Activated T-cell treated with anti-CD3 and anti-CD28 coated beads for 4 hours (primary cell): Measurements from ENCODE around the gene PRKCQ.
"Not testable (repeated sequence)": the region's sequence is repeated elsewhere in the genome, so short reads cannot be mapped to it uniquely, and the experiment has no call there.

Experiments
- DNase-seq: peaks from one replicate; pipeline ENCODE4 v3.0.0-alpha.2; 2020

The PRKCQ gene

DNA sequence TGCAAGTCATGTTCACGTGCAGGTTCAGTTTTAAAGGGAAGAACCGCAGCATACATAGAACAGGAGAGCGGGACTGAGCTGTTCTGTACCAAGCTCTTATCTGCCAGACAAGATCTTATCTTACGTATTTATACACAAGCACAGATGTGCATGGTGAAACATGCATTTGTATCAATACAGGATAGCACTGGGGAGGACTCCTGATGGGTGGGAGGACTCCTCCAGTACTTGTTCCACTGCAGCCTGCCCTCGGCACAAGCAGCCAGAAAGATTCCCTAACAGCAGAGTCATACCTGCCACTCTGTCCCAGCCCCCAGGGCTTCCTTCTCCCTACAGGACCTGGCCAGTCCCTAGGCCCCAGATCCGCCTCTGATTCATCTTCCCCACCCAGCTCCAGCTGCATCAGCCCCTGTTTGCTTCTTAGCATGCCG lies 13.2 kb upstream of the PRKCQ start:
- DNase-seq, result no peak

GRCh38 chr10:6592080-6592479 lies 12.0 kb upstream of the PRKCQ start:
- no peak for DNase-seq

DNA sequence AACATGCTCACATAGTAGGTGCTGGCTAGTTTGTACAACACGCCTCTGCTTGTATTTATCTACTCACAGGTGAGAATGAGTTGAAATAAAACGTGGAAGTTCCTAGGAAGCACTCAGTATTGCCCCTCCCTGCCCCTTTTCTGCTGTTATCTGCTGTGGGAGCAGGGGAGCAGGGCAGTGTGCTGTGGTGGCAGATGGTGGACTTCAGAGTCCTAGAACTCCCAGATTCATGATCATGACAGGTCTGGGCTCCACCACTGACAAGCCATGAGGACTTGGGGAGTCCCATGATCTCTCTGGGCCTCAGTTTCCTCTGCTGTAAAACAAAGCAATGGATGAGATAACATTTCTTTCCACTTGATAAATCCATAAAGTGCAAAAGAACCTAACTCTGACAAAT lies 11.6 kb upstream of the PRKCQ start:
- no peak for DNase-seq

DNA sequence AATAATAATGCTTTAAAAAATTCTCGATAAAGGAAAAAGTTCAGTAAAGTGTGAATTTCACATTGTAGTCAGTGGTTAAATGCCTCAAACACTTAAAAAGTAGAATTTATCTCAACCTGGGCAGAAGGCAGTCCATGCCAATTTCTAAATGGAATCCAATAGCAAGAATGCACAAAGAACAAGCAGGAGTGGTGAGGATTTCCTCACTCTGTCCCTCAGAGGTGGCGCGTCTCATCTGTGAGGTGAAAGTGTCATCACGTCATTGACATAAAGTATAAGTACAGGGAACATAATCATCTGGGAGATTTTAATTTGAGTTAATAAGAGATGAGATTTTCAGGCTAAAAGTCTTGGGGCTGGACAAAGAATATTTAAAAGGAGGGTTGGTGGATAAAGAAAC lies 10.0 kb upstream of the PRKCQ start:
- no peak for DNase-seq

DNA sequence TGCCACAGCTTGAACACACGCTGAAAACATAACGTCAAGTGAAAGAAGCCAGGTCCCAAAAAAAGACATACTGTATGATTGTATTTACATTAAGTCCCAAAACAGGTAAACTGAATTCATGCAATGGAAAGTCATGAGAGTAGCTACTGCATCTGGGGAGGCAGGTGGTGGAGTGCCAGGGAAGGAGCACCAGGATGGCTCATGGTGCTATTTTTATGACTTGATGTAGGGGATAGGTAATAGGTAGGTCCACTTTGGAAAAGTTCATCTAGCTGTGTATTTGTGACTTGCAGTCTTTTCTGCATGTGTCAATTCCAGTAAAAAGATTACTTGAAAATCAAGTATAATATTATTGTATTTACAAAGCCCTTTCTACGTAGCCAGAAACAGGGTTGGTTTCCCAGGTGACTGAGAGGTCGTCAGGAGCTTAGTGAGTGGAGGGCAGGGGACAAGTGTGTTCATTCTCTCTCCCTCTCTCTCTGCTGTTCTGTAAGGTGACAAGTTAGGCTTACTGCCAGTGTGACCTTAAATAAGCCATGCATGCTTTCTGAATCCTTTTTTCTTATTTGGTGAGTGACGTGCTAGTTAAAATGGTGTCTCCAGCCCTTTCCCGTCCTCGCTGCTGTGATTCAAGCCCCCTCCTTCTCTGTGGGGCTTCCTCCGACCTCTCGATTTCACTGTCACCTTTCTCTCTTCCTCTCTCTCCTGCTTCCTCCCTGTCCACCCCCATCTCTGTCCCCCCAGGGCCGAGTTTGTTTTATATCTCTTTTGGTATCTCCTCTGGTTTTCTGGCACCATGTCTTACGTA lies 9.4 kb upstream of the PRKCQ start:
- DNase-seq, result no peak

DNA sequence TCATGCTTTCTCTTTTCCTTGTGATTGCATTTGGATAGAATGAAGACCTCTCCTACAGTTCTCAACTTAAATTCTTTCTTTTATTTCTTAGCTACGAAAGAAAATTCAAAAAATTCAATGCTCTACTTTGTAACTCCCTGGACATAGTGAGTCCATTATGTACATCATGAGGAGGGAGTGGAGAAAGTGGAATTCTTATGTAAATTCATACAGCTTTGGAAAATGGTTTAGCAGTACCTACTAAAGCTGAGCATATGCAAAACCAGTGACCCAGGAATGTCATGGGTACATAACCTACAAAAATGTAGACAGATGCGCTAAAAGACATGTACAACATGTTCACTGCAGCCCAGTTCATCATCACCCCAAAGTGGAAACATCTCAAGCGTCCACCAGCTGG lies 8.8 kb upstream of the PRKCQ start:
- no peak for DNase-seq

- no peak for DNase-seq
Observed at GRCh38 chr10:6588082-6588481, 8.0 kb upstream of the PRKCQ start.

DNA sequence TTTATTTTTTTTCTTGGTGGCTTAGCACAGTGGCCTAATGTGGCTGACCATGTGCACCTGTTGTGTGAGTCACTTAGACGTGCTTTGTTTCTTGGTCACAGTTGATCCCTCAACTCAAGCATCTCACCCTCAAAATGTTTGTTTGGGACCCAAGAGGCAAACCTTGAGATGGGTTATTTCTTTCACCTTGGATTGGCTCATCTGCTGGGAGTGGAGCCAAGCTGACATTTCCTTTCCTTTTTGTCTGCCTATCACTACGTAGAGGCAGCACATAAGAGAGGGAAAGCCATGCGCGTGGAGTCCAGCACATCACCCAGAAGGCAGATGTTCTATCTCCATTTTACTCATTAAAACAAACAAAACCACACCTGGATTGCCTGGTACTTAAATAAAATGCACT lies 6.4 kb upstream of the PRKCQ start:
- no peak for DNase-seq

GRCh38 chr10:6583447-6583846 lies 3.4 kb upstream of the PRKCQ start:
- DNase-seq, result peak; percentile 85

DNA sequence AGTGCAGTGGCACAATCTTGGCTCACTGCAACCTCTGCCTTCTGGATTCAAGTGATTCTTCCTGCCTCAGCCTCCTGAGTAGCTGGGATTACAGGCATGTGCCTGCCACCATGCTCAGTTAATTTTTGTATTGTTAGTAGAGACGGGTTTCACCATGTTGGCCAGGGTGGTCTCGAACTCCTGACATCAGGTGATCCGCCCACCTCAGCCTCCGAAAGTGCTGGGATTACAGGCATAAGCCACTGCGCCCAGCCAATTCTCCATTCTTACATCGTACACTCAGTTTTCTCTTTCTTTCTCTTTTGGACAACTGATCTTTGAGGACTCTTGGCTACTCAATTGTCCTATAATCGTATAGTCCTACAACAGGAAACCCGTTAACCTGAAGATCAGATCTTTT lies 2.8 kb upstream of the PRKCQ start:
- not testable (repeated sequence) for DNase-seq

GRCh38 chr10:6582298-6582697 lies 2.2 kb upstream of the PRKCQ start:
- no peak for DNase-seq

- no peak for DNase-seq
Observed at GRCh38 chr10:6581778-6582228, 1.7 kb upstream of the PRKCQ start.

DNA sequence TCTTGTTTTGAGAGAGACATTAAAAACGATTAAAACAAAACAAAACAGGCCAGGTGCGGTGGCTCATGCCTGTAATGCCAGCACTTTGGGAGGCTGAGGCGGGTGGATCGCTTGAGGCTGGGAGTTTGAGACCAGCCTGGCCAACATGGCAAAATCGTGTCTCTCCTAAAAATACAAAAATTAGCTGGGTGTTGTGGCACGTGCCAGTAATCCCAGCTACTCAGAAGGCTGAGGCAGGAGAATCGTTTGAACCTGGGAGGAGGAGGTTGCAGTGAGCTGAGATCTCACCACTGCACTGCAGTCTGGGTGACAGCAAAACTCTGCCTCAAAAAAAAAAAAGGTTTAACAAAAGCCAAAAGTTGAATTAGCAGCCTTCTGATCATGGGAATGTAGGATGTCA lies 1.1 kb upstream of the PRKCQ start:
- DNase-seq, result not testable (repeated sequence)

GRCh38 chr10:6580279-6581029 lies 378 bp upstream of the PRKCQ start:
- peak; percentile 77 for DNase-seq

DNA sequence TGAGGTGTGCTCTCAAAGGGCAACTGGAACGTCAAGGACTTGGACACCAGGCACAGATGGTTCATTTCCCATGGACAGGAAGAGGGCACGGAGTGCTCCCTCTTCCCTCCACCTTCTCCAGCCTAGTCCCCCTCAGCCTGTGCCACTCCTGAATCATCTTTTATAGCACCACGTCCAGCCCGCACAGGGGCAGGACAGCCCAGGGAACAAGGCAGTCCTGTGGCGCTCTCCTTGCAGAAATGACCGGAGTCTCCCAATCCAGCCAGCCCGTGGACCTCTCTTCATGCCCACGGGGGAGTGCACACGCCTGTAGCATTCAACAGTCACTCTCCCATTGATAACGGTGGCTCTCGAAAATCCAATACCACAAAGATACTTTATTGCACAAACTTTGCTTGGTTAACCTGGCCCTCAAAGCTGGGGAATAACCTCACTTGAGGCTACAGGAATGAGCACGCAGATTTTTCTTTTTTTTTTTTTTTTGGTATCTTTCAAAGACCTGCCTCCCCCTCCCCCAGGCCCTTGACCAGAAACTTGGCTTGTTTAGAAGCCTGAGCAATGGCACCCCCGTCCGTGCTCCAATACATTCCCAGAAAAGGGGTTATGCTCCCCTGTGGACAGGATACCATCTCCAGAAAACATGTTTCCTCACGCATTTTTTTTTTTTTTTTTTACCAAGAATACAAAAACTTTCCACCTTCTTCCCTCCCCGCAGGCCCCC lies 733 bp downstream of the PRKCQ start:
- no peak for DNase-seq

- no peak for DNase-seq
Observed at GRCh38 chr10:6578795-6579182, 1.3 kb downstream of the PRKCQ start.

GRCh38 chr10:6578251-6578771 lies 1.8 kb downstream of the PRKCQ start:
- no peak for DNase-seq

- DNase-seq, result no peak
Observed at GRCh38 chr10:6576326-6576725, 3.8 kb downstream of the PRKCQ start.

DNA sequence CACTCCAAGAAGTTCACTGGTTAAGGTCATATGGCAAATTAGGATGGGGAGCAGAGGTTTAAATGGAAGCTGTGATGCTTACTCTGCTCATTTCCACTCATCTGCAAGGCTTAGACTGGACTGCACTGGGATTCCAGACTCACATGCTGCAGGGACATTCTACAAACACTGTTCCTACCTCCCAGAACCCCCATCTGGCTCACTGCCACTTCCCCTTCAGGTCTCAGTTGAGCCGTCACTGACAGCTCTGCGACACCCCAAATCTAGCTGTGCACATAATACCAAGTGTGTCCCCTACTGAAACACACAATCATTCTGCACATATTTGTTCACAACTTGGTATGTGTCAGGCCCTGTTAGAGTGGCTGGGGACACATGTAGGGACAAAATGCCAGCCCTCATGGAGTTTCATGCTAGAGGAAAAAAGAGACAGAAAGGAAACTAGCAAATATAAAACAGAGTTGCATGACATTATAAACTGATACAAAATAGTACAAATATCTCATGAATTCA lies 5.4 kb downstream of the PRKCQ start:
- DNase-seq, result no peak

DNA sequence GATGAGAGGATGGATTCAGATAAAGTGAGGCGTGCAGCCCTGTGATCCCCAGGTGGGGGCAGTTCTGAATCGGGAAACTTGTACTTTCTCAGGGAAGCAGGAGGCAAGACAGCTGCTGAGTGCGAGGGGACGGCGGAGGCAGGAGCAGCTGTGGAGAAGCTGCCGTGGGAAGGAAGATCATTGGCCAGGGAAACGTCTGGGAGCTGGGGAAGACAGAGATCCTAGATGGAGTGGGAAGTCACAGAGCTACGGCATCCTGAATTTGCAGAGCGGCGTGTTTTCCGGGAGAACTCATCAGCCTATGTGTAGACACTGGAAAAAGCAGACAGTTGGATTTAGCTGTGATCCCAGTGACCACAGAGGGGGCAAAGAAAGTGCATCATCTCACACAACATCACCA lies 9.2 kb downstream of the PRKCQ start:
- DNase-seq, result no peak

- no peak for DNase-seq
Observed at GRCh38 chr10:6569259-6569658, 10.8 kb downstream of the PRKCQ start.

DNA sequence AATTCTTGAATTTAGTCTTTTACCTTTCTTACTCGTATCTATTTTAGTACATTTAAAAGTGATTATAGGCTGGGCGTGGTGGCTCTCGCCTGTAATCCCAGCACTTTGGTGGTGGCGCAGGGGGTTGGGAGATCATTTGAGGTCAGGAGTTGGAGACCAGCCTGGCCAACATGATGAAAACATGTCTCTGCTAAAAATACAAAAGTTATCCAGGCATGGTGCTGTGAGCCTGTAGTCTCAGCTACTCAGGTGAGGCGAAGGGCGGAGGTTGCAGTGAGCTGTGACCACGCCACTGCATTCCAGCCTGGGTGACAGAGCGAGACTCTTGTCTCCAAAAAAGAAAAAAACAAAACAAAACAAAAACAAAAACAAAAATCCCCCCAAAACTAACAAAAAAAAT lies 12.2 kb downstream of the PRKCQ start:
- DNase-seq, result no peak

DNA sequence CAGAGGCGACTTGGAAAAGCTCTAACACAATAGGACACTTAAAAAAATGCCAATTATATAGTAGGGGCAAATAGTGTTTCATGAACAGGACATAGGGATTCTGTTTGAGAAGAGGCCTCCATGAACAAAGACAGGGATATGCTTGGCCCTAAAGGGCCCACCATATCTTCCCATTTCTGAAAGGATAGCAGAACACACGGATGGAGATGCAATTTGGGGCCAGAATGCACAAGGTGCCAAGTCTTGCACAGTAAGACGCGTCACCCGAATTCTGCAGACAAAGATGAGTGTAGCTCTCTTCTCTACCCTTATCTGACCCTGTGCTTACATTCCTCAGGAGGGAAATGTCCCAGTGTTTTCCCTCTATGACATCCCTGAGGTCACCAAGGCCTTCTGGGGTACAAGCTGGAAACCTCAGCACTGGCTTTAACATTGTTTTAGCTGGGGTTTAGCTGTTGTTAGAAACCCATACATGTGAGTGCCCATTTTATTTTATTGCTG lies 12.8 kb downstream of the PRKCQ start:
- no peak for DNase-seq
